NCI-H2196 (cell line): Measurements from ENCODE around the gene GPR141.
"Not testable (repeated sequence)": the region's sequence is repeated elsewhere in the genome, so short reads cannot be mapped to it uniquely, and the experiment has no call there.

Source experiments
- DNase-seq: peaks from one replicate; lab custom pipeline; 2025; ENCODE audit not compliant: unreplicated experiment; lab: John Stamatoyannopoulos, UW

GPR141 gene

DNA sequence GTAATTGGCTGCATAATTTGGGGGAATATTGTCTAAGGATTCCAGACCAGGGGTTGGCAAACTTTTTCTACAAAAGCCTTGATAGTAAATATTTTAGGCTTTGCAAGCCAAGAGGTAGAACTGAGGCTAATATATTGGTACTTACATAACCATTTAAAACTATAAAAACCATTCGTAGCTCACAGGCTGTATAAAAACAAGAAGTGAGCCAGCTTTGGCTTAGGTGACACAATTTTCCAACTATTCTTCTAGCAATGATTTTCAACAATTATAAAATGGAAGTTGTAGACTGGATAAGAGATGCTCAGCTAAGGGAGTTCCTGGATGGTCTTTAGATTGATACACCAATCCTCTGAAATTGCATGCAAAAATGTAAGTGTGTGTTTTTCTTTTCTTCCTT lies 1.4 kb downstream of the GPR141 start:
- no peak for DNase-seq

DNA sequence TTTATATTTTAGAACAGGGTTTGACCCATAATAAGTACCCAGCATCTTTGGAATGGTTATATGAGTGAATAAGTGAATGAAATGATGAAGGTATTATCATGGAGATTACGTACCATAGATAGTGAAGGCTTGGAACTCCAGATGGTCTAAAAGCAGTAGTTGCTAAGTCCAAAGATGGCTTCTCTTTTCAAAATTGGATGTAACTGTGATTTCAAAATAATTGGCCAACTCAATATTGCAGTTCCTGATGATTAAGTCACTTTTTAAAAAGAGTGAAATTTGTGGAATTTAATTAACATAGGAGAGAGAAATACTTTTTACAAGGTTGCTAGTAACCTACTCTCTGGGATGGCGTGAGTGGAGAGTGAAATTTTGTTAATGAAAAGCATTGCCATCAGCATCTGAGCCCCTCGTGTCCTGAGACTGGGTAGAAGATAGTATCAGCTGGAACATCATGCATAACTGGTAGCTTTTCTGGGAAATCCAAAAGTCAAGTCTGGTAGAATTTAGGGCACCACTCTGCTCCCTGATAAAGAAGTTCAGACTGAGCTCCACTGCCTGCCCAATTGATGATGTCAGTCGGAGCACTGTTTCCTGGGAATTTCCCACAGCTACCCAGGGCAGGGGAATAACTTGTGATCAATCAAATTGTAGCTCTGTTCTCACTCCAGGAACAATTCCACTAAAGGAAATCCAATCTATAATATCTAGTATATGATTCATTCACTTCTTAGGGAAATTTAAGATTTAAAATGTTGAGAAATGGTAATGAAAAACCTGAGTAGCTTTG lies 3.2 kb downstream of the GPR141 start:
- no peak for DNase-seq

DNA sequence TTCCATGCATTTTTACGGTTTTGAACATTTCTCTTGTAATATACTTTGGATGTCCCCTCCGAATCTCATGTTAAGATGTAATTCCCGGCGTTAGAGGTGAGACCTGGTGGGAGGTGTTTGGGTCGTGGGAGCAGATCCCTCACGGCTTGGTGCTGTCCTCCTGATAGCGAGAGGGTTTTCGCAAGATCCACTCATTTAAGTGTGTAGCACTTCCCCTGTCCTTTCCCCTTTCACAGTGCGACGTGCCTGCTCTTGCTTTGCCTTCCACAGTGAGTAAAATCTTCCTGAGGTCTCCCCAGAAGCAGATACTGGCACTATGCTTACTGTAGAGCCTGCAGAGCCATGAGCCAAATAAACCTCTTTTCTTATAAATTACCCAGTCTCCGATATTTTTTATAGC lies 6.6 kb downstream of the GPR141 start:
- DNase-seq: no peak

DNA sequence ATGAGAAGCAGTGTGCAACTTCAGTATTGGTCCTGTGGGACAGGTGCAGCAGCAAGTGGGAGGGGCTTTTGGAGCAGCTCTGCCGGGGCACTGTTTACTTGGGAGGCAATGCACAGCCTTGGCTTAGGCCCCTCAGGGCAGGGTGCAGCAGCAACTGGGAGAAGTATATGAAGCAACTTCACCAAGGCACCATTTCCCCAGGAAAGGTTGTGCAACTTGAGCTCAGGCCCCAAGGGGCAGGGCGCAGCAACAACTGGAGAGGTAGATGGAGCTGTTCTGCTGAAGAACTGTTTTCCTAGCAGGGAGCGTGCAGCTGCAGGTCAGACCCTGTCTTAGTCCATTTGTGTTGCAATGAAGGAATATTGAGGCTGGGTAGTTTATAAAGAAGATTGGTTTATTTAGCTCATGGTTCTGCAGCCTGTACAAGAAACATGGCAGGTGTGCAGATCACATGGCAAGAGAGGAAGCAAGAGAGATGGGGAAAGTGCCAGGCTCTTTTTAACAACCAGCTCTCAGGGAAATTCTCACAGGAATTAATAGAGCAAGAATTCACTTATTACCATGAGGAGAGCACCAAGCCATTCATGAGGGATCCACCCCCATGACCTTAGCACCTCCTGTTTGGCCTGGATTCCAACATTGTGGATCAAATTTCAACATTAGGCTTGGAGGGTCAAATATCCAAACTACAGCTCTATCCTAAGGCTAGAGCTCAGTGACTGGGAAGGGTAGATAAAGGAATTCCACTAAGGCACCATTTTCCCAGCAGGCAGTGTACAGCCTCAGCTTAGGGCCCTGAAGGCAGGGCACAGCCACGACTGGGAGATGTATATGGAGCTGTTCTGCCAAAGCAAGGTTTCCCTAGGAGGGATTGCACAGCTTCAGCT lies 10.9 kb downstream of the GPR141 start:
- DNase-seq: no peak

DNA sequence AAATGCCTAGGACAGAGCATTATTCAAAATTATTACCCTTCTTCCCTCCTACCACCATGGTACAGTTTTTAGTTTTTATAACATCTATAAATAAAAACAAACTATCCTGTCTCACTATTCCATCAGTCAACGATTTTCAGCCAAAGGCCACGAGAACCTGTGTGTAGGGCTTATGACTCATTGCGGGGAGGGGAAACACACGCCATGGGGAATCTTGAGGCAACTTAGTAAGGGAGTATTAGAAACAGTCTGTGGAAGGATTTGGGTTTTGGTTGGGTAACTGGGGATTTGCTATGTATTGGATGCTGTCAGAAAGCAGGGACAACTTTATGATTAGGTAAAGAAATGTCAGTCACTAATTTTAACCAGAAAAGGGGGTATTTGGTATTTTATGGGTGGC lies 14.7 kb downstream of the GPR141 start:
- no peak for DNase-seq

DNA sequence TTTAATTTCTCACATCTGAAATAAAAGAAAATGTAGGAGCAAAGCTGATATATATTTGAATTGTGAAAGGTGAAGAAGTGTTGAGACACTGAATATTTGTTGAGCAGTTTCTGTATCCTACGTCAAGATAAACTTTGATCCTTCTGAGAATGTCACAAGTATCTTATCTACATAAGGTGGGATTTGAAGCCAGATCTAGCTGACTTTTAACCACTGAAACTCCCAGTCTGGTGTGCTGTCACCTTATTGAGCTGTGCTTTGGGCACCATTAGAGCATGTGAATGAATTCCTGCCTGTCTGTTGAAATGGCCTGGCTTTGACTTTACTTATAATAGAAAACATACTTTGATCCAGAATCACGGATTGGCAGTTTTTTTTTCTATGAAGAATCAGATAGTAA lies 15.2 kb downstream of the GPR141 start:
- DNase-seq: no peak

DNA sequence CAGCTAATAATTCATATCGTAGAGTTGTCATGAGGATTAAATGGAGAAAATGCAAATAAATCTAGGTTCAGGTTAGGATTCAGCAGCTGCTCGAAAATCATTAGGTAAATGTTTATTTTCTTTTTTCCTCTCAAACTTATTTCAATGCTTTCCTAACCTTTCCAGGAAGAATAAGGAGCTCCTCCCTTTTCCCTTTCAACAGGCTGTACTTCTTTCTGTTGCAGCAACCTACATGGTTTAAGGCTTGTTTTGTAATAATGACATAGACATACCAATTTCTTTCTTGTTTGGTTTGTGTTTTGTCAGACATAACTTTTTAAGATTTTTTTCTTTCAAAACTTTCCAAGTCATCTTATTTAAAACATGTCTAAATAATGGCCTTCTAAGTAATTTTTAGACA lies 18.2 kb downstream of the GPR141 start:
- DNase-seq: no peak

DNA sequence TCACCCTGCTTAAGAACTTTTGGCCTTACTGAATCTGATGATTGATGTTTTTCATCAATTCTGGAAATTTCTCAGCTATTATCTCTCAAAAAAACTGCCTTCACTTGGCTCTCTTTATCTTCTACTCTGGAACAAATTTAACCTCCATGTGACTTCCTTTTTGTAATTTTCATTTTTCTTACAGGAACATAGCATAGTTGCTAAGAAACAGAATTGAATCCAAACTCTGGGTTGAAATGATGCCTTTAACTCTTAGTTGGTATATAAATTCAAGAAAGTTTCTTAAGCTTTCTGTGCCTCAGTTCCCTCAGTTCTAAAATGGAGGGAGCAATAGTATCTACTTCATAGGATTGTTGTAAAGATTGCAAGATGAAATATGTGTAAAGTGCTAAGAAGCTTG lies 19.8 kb downstream of the GPR141 start:
- DNase-seq: no peak

DNA sequence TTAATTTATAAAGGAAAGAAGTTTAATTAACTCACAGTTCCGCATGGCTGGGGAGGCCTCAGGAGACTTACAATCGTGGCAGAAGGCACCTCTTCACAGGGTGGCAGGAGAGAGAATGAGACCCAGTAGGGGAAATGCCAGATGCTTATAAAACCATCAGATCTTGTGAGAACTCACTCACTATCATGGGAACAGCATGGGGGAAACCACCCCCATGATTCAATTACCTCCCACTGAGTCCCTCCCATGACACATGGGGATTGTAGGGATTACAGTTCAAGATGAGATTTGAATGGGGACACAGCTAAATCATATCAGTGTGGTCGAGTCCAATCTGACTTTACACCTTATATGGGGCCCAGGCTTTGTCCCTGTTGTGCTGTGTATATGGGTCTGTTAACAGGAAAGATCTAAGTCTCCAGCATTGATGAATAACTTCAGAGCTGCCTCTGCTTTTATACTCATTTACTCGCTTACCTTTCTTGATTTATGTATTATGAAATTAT lies 20.8 kb downstream of the GPR141 start:
- not testable (repeated sequence) for DNase-seq

DNA sequence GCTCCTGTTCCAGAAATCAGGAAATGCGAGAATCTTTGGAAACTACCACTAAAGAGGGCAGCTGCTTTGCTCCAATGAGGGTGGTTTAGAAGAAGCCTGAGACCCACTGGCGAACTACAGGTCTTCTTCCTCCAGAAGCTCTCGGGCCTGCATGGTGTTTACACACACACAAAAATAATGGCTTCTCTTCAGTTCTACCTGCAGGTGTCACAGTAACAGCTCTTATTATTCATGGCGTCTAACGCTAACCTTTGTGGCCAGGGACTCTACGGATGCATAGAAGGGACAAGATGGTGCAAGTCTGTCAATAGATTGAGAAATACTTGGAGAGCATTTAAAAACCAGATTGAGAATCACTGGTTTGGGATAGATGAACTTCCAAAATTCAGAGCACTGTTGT lies 22.4 kb downstream of the GPR141 start:
- DNase-seq: no peak

DNA sequence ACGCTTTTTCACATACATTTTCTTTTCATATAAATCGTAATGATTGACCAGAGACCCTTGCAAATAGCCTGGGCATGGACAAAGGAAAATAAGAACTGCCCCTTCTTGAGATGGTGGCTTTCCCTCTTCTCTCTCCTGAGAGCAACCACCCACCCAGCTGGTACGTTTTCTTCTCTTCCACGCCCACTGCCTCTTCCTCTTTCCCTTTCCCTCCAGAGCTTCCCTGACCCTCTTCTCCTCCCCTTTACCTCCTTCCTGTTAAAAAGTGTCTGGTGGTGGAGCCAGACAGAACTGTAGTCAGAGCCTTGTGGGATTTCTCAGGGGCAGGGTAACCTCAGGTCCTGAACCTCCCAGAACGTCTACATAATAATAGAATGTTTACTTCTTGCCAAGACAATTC lies 23.2 kb downstream of the GPR141 start:
- no peak for DNase-seq

DNA sequence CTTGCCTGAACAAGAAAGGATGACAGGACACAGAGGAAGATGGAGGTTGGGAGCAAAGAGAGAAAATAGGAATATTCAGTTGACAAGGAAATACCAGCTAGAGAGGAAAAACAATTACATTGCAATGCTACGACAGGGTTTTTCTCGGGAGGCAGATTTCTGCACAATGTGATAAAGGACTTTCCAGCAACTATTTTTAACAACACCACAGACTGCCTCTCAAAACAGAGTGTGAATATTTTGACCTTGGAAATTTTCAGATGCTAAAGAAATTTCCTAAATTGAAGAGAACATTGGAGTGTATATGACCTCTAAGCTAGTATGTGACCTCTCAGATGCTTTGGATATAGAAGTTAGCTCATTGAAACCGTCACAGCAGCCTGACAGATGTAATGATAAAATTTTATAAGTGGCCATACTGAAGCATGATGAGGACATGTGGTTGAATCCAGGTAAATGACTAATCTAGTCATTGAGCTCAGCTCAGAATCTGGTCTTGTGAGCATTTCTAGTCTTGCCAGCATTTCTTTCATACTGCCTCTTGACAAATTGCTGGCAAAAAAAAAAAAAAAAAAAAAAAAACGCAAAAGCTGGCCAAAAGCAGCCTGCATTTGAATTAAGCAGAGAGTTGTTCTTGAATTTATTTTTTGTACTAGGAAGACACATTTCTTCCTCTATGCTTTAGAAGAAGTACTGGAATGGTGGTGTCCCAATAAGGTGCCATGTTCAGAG lies 24.4 kb downstream of the GPR141 start:
- no peak for DNase-seq

DNA sequence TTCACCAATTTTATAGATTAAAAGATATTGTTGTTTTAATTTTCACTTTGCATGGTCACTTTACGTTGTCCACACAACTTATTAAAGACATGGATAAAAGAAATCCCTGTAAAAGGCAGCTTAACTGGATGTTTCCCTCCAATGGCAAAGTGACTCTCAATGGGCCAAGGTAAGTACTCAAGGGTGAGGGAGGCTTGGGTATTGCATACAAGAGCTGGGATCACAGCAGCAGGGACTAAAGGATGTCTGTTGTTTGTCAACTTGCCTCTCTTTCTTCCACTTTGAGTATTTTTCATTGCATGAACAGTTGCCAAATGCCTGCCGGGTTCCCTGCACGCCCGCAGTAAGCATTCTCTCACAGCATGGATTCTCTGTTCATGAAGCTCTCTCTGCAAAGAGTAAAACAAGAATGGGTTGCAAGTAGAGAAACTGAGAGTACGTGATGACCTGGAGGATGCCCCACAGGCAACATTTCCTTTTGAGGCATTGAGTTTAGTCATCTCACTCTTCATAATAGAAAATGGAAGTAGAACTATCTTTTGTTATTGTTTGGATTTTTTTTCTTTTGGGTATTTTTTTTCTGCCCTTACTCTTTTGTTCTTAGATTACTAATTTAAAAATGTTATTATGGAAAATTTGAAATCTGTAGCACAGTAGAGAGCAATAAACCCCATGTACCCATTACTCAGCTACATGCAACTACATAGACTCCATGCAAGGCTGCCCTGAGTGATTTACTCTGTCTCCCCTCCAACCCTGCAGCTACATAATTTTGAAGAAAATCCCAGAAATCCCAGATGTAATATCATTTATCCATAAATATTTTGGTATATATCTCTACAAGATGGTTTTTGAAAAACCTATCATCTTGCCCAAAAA lies 26.3 kb downstream of the GPR141 start:
- no peak for DNase-seq

DNA sequence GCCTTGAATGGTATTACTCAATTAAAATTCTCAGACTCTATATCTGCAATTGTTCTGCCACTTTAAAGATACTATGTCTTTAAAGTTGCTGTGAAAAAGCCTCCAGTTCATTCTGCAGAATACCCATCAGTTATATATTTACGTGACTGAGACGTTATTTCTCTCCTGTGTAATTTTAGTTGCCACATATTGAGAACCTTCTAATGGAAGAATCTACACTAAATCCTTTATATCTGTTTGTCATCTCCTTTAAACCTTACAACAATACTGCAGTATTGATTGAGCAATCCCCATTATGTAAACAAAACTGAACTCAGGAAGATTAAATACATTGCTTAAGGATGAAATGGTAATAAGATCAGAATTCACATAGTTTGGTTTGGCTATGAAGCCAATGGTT lies 30.0 kb downstream of the GPR141 start:
- no peak for DNase-seq

DNA sequence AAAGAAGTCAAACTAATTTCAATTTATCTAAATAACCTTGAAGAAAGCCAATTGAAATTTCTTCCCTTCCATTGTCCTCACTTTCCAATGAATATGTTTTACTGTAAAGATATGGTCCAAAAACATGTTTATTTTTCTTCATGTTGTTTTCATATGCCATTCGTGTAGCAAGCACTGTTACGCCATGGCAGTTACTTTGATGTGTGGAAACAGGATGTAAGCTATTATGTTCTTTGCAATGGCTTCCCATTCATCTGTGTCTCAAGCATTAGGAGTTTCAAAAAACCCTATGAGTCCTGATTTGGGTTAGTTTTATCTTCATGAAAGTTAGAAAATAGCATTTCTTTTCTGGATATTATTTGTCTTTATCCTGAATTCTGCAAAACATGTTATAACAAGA lies 31.0 kb downstream of the GPR141 start:
- no peak for DNase-seq

DNA sequence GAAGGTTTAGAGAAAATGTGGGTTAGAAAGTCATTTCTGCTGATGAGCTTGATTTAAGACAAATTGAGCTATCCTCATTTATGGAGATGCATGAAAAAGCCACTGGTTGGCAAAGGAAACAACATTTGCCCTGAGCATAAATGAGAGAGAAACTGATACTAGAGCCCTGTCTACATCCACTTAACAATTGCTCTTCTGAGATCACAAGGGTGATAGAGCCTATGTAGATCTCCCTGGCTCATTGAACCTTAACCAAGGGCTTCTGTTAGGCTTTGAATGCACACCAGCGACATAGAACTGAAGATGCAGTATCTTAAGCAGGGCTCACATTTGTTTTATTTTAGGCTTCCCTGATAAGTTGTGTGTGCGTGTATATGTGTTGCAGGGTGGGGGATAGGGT lies 35.0 kb downstream of the GPR141 start:
- no peak for DNase-seq

DNA sequence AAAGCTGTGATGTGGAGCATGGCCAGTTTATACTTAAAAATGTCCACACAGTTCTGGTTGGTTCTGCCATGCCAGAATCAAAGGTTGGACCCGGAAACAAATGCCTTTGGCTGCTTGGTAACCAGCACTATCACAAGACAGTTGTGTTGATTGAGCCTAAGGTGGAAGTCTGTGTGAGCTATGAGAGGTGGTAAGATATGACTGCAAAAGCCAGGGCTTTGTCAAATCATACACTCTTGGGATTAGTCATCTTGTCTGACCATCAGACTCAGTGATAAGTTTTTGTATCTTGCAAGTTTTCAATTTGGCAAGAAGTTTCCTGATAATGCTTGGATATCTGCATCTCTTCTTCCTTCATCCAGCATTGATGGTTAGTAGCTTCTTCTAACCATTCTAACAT lies 35.5 kb downstream of the GPR141 start:
- DNase-seq: no peak

DNA sequence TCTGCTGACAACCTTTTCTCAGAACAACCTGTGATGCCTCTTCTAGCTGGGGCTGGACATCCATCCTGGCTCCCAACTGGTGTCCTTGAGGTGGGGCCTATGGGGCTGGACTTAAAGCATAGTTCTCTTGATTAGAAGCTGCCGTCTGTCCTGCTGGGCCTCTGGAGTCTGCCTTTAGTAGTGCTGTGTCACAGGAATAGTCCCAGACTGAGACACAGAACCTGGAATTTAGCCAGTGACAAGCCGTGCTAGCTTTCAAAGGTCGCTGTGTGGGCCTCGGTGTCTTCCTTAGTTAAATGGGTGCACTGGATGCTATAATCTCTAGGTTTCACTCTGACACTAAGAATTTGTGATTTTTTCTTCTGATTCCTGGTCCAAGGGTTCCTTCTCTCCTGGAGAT lies 41.2 kb downstream of the GPR141 start:
- DNase-seq: no peak

DNA sequence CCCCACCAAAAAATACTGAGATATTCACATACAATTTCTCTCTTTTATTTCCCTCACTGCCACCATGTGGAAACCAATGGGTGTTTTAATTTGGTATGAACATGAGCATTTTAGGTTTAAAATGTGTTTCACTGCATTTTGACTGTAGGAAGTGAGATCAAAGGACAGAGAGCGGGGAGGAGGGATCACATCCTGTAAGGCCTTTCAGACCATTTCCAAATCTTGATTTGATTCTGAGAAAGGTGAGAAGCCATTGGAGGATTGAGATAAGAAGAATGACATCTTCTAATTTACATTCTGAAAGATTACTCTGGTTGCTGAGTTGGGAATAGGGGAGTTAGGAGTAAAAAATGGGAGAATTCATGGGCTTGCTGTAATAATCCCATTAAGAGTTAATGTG lies 42.5 kb downstream of the GPR141 start:
- no peak for DNase-seq

DNA sequence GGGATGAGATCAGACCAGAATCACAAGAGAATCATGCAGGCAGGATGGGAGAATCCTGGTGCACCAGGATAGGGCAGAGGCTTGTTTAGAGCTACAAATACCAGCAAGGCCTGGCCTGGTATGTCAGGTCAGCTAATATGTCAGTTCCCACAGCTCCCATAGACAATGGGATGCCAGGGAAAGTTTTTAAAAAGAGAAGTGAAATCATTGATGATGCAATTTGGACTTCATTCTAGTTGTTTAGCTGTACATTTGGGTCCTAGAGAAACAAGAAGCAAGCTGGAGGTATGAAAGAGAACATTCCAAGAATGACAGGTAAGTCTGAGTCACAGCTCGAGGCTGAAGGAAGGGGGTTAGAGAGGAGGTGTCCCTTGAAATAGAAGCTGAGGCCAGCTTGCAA lies 45.2 kb downstream of the GPR141 start:
- no peak for DNase-seq

DNA sequence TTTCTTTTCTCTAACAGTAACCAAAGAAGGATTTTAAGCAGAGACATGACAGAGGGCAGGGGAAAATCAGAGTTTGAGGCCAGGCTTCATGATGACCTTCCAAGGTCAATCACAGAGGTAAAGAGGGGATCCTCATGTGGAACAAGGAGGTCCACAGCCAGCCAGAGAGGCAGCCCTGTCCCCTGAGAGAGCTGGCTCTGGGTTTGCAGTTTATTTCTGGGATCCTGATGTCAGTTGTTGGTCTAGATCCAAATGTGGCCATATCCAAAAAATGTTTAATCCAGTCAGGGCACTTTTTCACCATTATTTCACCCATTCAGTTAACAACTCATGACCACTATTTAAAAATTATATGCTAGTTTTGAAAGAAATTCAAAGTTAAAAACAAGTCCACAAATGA lies 45.6 kb downstream of the GPR141 start:
- no peak for DNase-seq
